IMR-90 (cell line): ENCODE measurements around the gene DEPDC5. TPM values are rescaled to one million over a fixed set of nuclear protein-coding genes. Genes with fewer than 3 reads are reported as not detected.

ENCODE experiments used
- ATAC-seq: fragments of 200-7000 bp; cut with Tn5 transposase; 2 replicates; pipeline ENCODE4 v1.9.1; 2020; ENCODE audit warnings: low read depth, mild to moderate bottlenecking, moderate library complexity
- BruUV-seq: library from RNA; stranded (reverse); fragments of 400-500 nt; replicated peaks from 2 replicates; lab custom pipeline; 2021; lab: Mats Ljungman, UMichigan
- CTCF ChIA-PET: fragments of 300-600 bp; formaldehyde crosslinking; extraction: SDS; loops from one replicate; lab custom pipeline; 2021; ENCODE audit warnings: antibody characterized with exemption; lab: Yijun Ruan, JAX
- POLR2A ChIA-PET: fragments of 300-600 bp; sonication (Branson Sonifier 250); formaldehyde crosslinking; loops from one replicate; lab custom pipeline; 2022; ENCODE audit warnings: antibody characterized with exemption; ENCODE audit not compliant: unreplicated experiment; lab: Charles Lee
- DNase-seq: peaks from one replicate; pipeline ENCODE4 v3.0.0; 2013
- H2AFZ ChIP-seq: replicated peaks from 2 replicates; pipeline ENCODE3; 2013; ENCODE audit warnings: low read length, mild to moderate bottlenecking; ENCODE audit not compliant: poor library complexity
- H2AK5ac ChIP-seq: 2 replicates; pipeline ENCODE4 v1.6.1; 2013; ENCODE audit warnings: low read depth, low read length, inconsistent platforms
- H2AK9ac ChIP-seq: replicated peaks from 2 replicates; pipeline ENCODE3; 2013; ENCODE audit warnings: mild to moderate bottlenecking, low read depth, low read length, moderate library complexity; ENCODE audit not compliant: poor library complexity
- H2BK120ac ChIP-seq: 2 replicates; pipeline ENCODE4 v1.6.1; 2013; ENCODE audit warnings: low read depth, low read length, inconsistent platforms
- H2BK15ac ChIP-seq: 3 replicates; pipeline ENCODE4 v1.6.1; 2013; ENCODE audit warnings: low read depth, low read length, inconsistent platforms
- H2BK20ac ChIP-seq: 2 replicates; pipeline ENCODE4 v1.6.1; 2013; ENCODE audit warnings: low read depth, mild to moderate bottlenecking, inconsistent platforms, low read length, moderate library complexity
- H2BK5ac ChIP-seq: 2 replicates; pipeline ENCODE4 v1.6.1; 2013; ENCODE audit warnings: mild to moderate bottlenecking, low read depth, low read length, inconsistent platforms; ENCODE audit not compliant: poor library complexity, severe bottlenecking
- H3K14ac ChIP-seq: replicated peaks from 2 replicates; pipeline ENCODE4 v1.6.1; 2013; ENCODE audit warnings: low read depth, low read length, inconsistent platforms
- H3K18ac ChIP-seq: 2 replicates; pipeline ENCODE4 v1.6.1; 2013; ENCODE audit warnings: low read depth, low read length, control low read depth
- H3K23ac ChIP-seq: 2 replicates; pipeline ENCODE4 v1.6.1; 2013; ENCODE audit warnings: low read depth, low read length, inconsistent platforms
- H3K27ac ChIP-seq: 2 replicates; pipeline ENCODE4 v1.5.1; 2013; ENCODE audit warnings: mild to moderate bottlenecking, control low read depth, low read length; ENCODE audit not compliant: insufficient read depth
- H3K27me3 ChIP-seq: 2 replicates; pipeline ENCODE4 v1.6.1; 2013; ENCODE audit warnings: low read length; ENCODE audit not compliant: control insufficient read depth, insufficient read depth
- H3K36me3 ChIP-seq: 2 replicates; pipeline ENCODE4 v1.6.1; 2013; ENCODE audit warnings: low read length, mixed read lengths; ENCODE audit not compliant: control insufficient read depth, insufficient read depth
- H3K4ac ChIP-seq: 2 replicates; pipeline ENCODE4 v1.6.1; 2013; ENCODE audit warnings: low read depth, low read length, inconsistent platforms
- H3K4me1 ChIP-seq: 2 replicates; pipeline ENCODE4 v1.6.1; 2013; ENCODE audit warnings: low read length, mixed read lengths; ENCODE audit not compliant: control insufficient read depth, insufficient read depth
- H3K4me2 ChIP-seq: 2 replicates; pipeline ENCODE4 v1.6.1; 2013; ENCODE audit warnings: low read depth, mild to moderate bottlenecking, control low read depth, low read length, moderate library complexity
- H3K4me3 ChIP-seq: 2 replicates; pipeline ENCODE4 v1.5.1; 2013; ENCODE audit warnings: low read depth, mild to moderate bottlenecking, control low read depth, low read length, moderate library complexity; ENCODE audit not compliant: insufficient read depth
- H3K56ac ChIP-seq: 2 replicates; pipeline ENCODE4 v1.6.1; 2013; ENCODE audit warnings: low read length, inconsistent platforms; ENCODE audit not compliant: insufficient read depth; ENCODE audit errors: extremely low read depth
- H3K79me1 ChIP-seq, 2 experiments: 2 replicates each; pipeline ENCODE4 v1.6.1; 2013; ENCODE audit warnings: low read length in 2 of 2, inconsistent platforms in 1 of 2, low read depth in 1 of 2
- H3K9ac ChIP-seq: 2 replicates; pipeline ENCODE4 v1.6.1; 2013; ENCODE audit warnings: low read depth, low read length, control low read depth
- H3K9me1 ChIP-seq: 2 replicates; pipeline ENCODE4 v1.6.1; 2013; ENCODE audit warnings: low read length, inconsistent platforms; ENCODE audit not compliant: insufficient read depth
- H3K9me3 ChIP-seq: 2 replicates; pipeline ENCODE4 v1.6.1; 2013; ENCODE audit warnings: low read length; ENCODE audit not compliant: control insufficient read depth, insufficient read depth
- H4K20me1 ChIP-seq: 2 replicates; pipeline ENCODE4 v1.6.1; 2013; ENCODE audit warnings: low read length, inconsistent platforms; ENCODE audit not compliant: insufficient read depth
- H4K5ac ChIP-seq: 2 replicates; pipeline ENCODE4 v1.6.1; 2013; ENCODE audit warnings: mild to moderate bottlenecking, low read depth, low read length, control low read depth
- H4K8ac ChIP-seq, 2 experiments: 2 replicates each; pipeline ENCODE4 v1.6.1; 2013; ENCODE audit warnings: low read depth in 2 of 2, low read length in 2 of 2, control low read depth in 1 of 2, inconsistent platforms in 1 of 2
- H4K91ac ChIP-seq: 2 replicates; pipeline ENCODE4 v1.6.1; 2013; ENCODE audit warnings: low read depth, low read length, inconsistent platforms; ENCODE audit not compliant: insufficient read depth
- BHLHE40 ChIP-seq: fragments of 150-350 bp; IDR thresholded peaks from 2 replicates; pipeline ENCODE4 v1.6.1; 2016; ENCODE audit warnings: mild to moderate bottlenecking, low read depth, low read length
- CHD1 ChIP-seq: IDR thresholded peaks from 2 replicates; pipeline ENCODE4 v1.6.1; 2012; ENCODE audit warnings: low read depth, low read length, improper control_type of control experiment
- MAFK ChIP-seq: IDR thresholded peaks from 2 replicates; pipeline ENCODE4 v1.6.1; 2012; ENCODE audit warnings: low read depth, low read length, improper control_type of control experiment
- MAZ ChIP-seq: IDR thresholded peaks from 2 replicates; pipeline ENCODE4 v1.6.1; 2012; ENCODE audit warnings: low read depth, mild to moderate bottlenecking, low read length, improper control_type of control experiment, moderate library complexity, borderline replicate concordance
- MXI1 ChIP-seq: IDR thresholded peaks from 2 replicates; pipeline ENCODE4 v1.6.1; 2012; ENCODE audit warnings: low read depth, mild to moderate bottlenecking, low read length, moderate library complexity, borderline replicate concordance
- NFE2L2 ChIP-seq: fragments of 150-350 bp; IDR thresholded peaks from 2 replicates; pipeline ENCODE4 v1.6.1; 2016; ENCODE audit warnings: low read depth, mild to moderate bottlenecking, low read length
- POLR2A ChIP-seq: IDR thresholded peaks from 2 replicates; pipeline ENCODE4 v1.6.1; 2012; ENCODE audit warnings: mild to moderate bottlenecking, low read depth, low read length
- RAD21 ChIP-seq: IDR thresholded peaks from 2 replicates; pipeline ENCODE4 v1.6.1; 2012; ENCODE audit warnings: low read length, improper control_type of control experiment
- RCOR1 ChIP-seq: IDR thresholded peaks from 2 replicates; pipeline ENCODE4 v1.6.1; 2012; ENCODE audit warnings: mild to moderate bottlenecking, low read length, improper control_type of control experiment; ENCODE audit not compliant: insufficient replicate concordance
- RFX5 ChIP-seq: IDR thresholded peaks from 2 replicates; pipeline ENCODE4 v1.8.0; 2012; ENCODE audit warnings: low read depth, mild to moderate bottlenecking, low read length, moderate library complexity
- WGBS, 2 experiments: methylation state at CpG; one replicate each; pipeline versions ENCODE4 v1.1.5 to v1.1.7; 2013; ENCODE audit warnings: missing lambda C conversion rate in 2 of 2; ENCODE audit not compliant: insufficient read length in 1 of 2; ENCODE audit errors: extremely low coverage in 2 of 2; 5-methylcytosine and 5-hydroxymethylcytosine counted together
- dilution Hi-C: fragments of 300-500 bp; cut with HindIII; formaldehyde crosslinking; loops from one replicate; pipeline ENCODE4 v1.14.3; 2018; ENCODE audit warnings: low sequenced_read_pairs; ENCODE audit not compliant: unreplicated experiment
- in situ Hi-C: fragments of 300-500 bp; cut with MboI; formaldehyde crosslinking; loops from 3 replicates; pipeline ENCODE4 v1.14.3; 2019; ENCODE audit warnings: low sequenced_read_pairs, inconsistent platforms, mixed read lengths
- intact Hi-C: fragments of 100-400 bp; cut with micrococcal nuclease; formaldehyde crosslinking; loops from 2 replicates; pipeline ENCODE4 v1.10.0; 2022
- polyA plus RNA-seq, 3 experiments: library from polyadenylated mRNA; depleted of rRNA; stranded (reverse); fragments of >200 nt; gene quantifications; 2 replicates each; pipeline ENCODE4 v1.2.3, GENCODE V29; 2012; ENCODE audit warnings: low replicate concordance in 1 of 3
- total RNA-seq: library from RNA; depleted of rRNA; stranded (reverse); fragments of >200 nt; gene quantifications from 2 replicates; pipeline ENCODE4 v1.2.3, GENCODE V29; 2012
- TF ChIP-seq, protein P1 (sequence below): fragments of 150-350 bp; IDR thresholded peaks from 2 replicates; pipeline ENCODE4 v1.6.1; 2016; ENCODE audit warnings: low read depth, mild to moderate bottlenecking, low read length, moderate library complexity, borderline replicate concordance
- TF ChIP-seq, protein P2 (sequence below): conservative IDR thresholded peaks from 2 replicates; pipeline ENCODE4 v1.5.1; 2012; ENCODE audit warnings: mild to moderate bottlenecking, low read depth, low read length, improper control_type of control experiment
- TF ChIP-seq, protein P3 (sequence below): fragments of 150-350 bp; IDR thresholded peaks from 2 replicates; pipeline ENCODE4 v1.6.1; 2017; ENCODE audit warnings: mild to moderate bottlenecking, antibody characterized with exemption, low read length, low read depth

Gene DEPDC5
- total and polyA plus RNA-seq, 2 of the 4 experiments (the other 2 are of a cell fraction), result 6.6 to 12.9 TPM

GRCh38 chr22:31906569-31906968 is 152.8 kb downstream of the DEPDC5 start:
- BruUV-seq, result no TSS peak
- 80% methylated on average over 1 of the region's 5 CpGs; no CpG with 5 or more reads in 1 of the 2 experiments for WGBS, 2 experiments
- Histone ChIP-seq H2BK5ac (no peak overlapping the region), H3K23ac (no peak overlapping the region), H3K27ac (no peak overlapping the region), H3K9me1 (peaks cover 6% of the 10 kb centered on the region), H3K4me2 (no peak overlapping the region), H3K4me1 (no peaks in the 10 kb centered on the region), H4K5ac (no peak overlapping the region), H2BK120ac (no peak overlapping the region), H2AK9ac (no peak overlapping the region), H4K20me1 (no peaks in the 10 kb centered on the region), H4K8ac (no peak overlapping the region), H3K79me1 (no peaks in the 10 kb centered on the region), H3K4me3 (no peak overlapping the region), H2BK20ac (no peak overlapping the region), H3K18ac (no peak overlapping the region), H3K56ac (no peak overlapping the region), H2AFZ (no peak overlapping the region), H3K9ac (no peak overlapping the region), H3K36me3 (peaks cover 13% of the 10 kb centered on the region), H3K27me3 (no peaks in the 10 kb centered on the region), H3K9me3 (no peaks in the 10 kb centered on the region), H3K14ac (no peak overlapping the region), H3K4ac (no peak overlapping the region), H2BK15ac (no peak overlapping the region), H4K91ac (no peak overlapping the region), H2AK5ac (no peak overlapping the region)
- intact Hi-C loops, result no loop called here
- TF ChIP-seq BHLHE40 (no peak), RFX5 (no peak), RAD21 (no peak), MAZ (no peak), MAFK (no peak), CHD1 (no peak), POLR2A (no peak), NFE2L2 (no peak), MXI1 (no peak), RCOR1 (no peak)
- TF ChIP-seq, protein P1, sequence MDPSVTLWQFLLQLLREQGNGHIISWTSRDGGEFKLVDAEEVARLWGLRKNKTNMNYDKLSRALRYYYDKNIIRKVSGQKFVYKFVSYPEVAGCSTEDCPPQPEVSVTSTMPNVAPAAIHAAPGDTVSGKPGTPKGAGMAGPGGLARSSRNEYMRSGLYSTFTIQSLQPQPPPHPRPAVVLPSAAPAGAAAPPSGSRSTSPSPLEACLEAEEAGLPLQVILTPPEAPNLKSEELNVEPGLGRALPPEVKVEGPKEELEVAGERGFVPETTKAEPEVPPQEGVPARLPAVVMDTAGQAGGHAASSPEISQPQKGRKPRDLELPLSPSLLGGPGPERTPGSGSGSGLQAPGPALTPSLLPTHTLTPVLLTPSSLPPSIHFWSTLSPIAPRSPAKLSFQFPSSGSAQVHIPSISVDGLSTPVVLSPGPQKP, result no peak
- TF ChIP-seq, protein P2, sequence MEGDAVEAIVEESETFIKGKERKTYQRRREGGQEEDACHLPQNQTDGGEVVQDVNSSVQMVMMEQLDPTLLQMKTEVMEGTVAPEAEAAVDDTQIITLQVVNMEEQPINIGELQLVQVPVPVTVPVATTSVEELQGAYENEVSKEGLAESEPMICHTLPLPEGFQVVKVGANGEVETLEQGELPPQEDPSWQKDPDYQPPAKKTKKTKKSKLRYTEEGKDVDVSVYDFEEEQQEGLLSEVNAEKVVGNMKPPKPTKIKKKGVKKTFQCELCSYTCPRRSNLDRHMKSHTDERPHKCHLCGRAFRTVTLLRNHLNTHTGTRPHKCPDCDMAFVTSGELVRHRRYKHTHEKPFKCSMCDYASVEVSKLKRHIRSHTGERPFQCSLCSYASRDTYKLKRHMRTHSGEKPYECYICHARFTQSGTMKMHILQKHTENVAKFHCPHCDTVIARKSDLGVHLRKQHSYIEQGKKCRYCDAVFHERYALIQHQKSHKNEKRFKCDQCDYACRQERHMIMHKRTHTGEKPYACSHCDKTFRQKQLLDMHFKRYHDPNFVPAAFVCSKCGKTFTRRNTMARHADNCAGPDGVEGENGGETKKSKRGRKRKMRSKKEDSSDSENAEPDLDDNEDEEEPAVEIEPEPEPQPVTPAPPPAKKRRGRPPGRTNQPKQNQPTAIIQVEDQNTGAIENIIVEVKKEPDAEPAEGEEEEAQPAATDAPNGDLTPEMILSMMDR, result no peak
- TF ChIP-seq, protein P3, sequence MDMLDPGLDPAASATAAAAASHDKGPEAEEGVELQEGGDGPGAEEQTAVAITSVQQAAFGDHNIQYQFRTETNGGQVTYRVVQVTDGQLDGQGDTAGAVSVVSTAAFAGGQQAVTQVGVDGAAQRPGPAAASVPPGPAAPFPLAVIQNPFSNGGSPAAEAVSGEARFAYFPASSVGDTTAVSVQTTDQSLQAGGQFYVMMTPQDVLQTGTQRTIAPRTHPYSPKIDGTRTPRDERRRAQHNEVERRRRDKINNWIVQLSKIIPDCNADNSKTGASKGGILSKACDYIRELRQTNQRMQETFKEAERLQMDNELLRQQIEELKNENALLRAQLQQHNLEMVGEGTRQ, result no peak
- dilution Hi-C loops, result no loop called here
- in situ Hi-C loops, result no loop called here
- no peak for DNase-seq
- ChIA-PET CTCF (no interaction called here), POLR2A (no interaction called here)
- ATAC-seq, result no peak
